Amniotic epithelial cell (primary cell): ENCODE results near the gene TSPAN31.

Experiments used
- DNase-seq: peaks from one replicate; pipeline ENCODE4 v3.0.0-alpha.2; 2010; ENCODE audit warnings: low read depth

The TSPAN31 gene

GRCh38 chr12:57735952-57736740, 8.7 kb upstream of the TSPAN31 start:
- DNase-seq: peak; percentile 35

DNA sequence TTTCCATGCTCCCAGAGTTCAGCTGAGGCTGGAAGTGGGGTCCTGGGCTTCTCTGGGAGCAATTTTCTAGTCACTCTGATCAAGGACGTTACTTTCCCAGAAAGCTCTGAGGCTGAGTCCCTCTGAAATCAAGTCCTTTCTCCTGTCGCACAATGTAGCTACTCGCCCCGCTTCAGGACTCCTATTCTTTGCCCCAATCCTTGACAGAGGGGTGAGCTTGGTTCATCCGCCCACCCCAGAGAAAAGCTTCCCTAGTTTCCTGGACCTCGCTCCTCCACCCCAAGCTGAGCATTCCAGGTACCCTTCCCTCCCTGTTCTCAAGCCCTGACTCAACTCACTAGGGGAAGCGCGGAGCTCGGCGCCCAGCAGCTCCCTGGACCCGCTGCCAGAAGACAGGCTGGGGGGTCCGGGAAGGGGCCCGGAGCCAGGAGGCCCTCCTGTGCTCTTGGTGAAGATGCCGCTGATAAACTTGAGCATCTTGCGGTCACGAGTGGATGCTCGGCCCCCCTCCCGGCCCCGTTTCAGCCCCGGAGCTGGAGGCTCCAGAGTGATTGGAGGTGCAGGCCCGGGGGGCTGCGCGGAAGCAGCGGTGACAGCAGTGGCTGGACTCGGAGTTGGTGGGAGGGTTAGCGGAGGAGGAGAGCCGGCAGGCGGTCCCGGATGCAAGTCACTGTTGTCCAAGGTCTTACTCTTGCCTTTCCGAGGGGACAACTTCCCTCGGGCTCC, 7.9 kb upstream of the TSPAN31 start:
- no peak for DNase-seq

- no peak for DNase-seq
Measured at GRCh38 chr12:57737467-57738460, 7.1 kb upstream of the TSPAN31 start.

DNA sequence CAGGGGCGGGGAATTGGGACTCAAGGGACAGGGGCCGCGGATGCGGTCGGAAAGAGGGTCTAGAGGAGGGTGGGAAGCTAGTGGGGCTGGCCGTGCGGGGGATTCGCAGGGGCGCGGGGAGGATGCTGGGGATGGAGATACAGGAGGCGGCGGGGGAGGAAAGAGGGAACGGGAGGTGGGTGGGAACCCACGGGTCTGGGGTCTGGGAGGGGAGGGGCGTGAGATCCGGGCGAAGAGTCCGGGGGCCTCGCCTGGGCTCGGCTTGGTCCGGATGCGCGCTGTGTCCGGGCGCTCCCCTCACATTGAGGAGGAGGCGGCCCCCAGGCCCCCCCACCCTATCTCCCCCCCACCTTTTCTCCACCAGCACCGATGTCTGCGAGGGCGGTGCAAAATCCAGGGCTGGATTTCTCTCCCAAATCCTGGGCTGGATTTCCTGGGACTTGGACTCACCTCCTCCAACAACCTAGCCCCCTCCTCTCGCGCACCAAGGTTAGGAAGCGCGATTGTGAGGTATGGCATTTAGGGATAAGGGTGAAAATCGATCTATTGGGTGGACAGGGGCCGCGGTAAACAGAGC, 6.1 kb upstream of the TSPAN31 start, which contains the start of gene AGAP2:
Gene AGAP2, minus strand, starts transcription at position 82 of the 577 bp plus-strand sequence. CDS start 496 bp downstream, outside the sequence.
- no peak for DNase-seq

- no peak for DNase-seq
Measured at GRCh38 chr12:57739387-57739786, 5.5 kb upstream of the TSPAN31 start.

- no peak for DNase-seq
Measured at GRCh38 chr12:57739914-57740538, 4.8 kb upstream of the TSPAN31 start.

DNA sequence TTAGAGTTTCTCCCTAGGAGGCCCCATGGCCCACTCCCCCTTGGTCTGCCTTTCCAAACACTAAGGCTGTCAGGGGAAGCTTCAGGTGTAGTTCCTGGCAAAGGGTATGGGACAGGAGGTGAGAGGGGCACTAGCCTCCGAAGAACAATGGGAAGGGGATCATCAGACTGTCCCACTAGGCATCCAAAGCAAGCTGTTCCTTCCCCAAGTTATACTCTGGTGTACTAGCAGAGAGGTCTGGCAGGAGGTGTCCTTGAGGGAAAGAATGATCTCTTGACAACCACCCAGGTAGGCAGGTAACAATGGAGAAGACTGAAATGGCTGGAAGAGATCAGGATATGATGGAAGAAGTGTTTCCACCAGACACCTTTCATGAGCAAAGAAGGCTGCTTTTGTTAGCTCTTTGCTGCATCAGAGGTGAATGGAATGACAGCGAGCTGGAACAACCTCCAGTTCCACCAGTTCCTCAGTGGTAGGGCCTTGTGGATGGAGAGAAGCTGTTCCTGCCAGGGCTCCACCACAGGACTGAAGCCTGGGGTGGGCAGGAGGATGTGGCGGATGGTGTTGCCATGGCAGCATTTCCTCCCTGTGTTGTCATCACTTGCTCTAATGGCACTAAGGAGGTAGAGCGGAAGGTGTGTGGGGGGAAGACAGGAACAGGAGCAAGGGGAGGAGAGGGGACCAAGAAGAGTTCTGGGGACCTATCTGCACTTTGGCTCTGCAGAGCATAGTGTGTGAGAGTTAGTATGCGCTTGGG, 4.0 kb upstream of the TSPAN31 start:
- no peak for DNase-seq

DNA sequence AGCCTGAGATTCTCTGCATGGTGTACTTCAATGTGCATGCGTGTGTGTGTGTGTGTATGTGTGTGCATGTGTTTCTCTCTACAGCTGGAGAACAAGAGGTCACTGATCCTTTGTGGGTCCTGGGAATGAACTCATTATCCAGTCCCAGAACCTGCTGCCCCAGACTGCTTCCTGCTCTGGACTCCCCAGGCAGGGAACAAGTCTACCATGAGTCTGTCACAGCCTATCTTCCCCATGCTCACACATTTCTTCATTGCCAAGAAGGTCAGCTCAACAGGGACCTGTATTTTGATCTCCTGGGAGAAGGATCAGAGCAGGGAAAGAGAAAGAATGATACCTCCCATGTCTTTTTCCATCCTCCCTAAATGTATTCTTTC, 3.4 kb upstream of the TSPAN31 start:
- DNase-seq: no peak

DNA sequence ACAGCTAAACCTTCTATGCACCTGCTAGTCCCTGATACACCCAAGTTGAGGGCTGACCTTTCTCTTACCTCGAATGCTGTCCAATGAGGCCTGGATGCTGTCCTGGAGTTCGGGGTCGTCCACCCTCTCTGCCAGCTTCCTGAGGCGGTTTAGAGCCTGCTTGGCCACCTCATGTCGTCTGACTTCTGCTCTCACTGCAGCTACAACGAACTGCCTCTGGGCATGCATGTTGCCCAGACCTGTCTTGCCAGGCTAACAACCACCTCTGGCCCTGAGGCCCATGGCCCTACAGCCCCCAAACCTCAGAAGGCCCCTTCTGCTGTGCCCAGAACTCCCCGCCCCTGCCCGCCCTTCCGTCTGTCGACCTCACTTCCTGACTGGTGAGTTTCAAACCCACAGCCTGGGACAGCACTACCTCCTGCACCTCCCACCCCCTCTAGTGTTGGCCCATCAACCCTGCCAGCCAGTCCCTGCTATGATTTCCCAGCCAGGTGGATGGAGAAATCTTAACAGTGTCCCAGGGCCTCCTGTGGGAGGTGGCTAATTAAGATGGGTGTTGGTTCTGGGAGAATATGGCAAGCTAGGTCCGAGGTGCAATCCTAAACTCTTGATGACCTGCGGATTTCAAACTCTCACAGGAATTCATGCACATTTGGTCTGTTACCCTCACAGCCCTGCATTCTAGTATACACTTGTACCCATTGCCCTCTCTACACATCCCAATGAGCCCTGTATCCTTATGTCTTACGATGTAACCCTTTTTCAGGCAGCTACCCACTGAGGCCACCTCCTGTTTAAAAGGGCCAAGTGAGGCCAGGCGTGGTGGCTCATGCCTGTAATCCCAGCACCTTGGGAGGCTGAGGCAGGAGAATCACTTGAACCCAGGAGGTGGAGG, 2.7 kb upstream of the TSPAN31 start:
- DNase-seq: no peak

GRCh38 chr12:57743769-57744168, 1.1 kb upstream of the TSPAN31 start:
- no peak for DNase-seq

- DNase-seq: no peak
Measured at GRCh38 chr12:57744194-57744776, 554 bp upstream of the TSPAN31 start.

DNA sequence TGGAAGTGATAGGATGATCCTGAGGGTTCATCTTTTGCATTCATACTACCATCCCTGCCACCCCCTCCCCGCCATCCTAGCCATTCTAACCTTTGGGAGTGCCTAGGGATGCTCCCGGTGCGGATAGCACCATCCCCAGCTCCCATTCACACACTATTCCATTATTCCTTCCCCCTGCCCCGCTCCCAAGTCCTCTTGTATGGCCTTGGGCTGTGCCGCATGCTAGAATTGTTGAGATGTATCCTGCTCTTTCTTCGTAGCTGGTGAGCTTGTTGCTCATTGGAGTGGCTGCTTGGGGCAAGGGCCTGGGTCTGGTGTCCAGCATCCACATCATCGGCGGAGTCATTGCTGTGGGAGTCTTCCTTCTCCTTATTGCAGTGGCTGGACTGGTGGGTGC, 644 bp downstream of the TSPAN31 start:
- peak; percentile 8 for DNase-seq

DNA sequence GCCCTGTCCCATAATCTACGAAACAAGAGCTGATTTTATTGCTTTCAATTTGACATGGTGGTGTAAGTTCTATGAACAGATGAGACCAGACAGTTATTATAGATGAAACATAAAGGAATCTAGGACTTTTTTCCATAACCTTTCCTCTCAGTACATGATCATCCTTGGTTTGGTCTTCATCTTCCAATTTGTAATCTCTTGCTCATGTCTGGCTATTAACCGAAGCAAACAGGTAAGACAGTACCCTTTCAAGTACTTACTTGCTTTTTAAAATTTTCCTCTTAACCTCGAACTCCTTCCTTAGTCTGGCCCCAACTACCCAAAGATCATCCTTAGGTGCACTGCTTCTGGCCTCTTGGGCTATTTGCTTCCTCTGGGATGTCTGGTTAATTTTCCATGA, 1.2 kb downstream of the TSPAN31 start:
- DNase-seq: no peak

- DNase-seq: no peak
Measured at GRCh38 chr12:57749061-57749460, 4.2 kb downstream of the TSPAN31 start.

DNA sequence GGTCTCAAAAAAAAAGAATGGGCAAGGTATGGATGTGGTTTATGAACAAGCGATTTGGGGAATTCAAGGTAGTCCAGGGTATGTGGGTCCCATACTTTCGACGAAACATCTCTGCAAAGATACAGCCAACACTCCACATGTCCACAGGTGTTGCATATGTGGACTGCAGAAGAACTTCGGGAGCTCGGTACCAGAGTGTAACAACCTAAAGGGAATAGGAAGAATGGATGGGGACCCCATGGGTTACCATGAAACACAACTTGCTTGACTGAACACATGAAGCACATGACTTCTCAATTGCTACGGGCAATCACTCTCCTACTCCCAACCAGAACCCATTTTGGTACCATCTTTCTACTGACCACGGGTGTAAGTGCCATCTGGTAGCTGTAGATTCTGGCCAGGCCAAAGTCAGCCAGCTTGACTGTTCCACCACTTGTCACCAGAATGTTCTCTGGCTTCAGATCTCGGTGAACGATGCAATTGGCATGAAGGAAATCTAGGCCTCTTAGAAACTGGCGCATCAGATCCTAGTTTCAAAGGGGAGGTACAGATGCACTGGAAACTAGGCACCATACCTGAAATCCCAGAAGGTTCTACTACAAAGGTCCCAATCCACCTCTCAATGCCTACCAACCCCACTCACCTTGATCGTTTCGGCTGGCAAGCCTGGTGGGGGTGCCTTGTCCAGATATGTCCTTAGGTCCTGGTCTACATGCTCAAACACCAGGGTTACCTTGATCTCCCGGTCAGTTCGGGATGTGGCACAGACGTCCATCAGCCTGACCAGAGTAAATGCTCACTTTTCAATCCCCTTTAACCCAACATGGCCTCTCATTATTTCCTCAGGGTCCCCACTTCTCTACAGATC, 6.0 kb downstream of the TSPAN31 start:
- no peak for DNase-seq

DNA sequence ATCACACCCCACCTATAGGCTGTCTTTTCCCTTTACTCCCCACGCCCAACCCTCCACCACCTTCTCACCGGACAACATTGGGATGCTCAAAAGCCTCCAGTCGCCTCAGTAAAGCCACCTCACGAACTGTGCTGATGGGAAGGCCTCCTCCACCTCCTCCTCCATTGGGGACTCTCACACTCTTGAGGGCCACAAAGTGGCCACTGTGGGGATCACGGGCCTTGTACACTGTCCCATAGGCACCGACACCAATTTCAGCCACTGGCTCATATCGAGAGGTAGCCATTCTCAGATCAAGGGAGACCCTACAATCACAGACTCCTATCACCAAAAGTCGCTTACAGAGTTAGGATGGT, 6.6 kb downstream of the TSPAN31 start:
- DNase-seq: no peak

DNA sequence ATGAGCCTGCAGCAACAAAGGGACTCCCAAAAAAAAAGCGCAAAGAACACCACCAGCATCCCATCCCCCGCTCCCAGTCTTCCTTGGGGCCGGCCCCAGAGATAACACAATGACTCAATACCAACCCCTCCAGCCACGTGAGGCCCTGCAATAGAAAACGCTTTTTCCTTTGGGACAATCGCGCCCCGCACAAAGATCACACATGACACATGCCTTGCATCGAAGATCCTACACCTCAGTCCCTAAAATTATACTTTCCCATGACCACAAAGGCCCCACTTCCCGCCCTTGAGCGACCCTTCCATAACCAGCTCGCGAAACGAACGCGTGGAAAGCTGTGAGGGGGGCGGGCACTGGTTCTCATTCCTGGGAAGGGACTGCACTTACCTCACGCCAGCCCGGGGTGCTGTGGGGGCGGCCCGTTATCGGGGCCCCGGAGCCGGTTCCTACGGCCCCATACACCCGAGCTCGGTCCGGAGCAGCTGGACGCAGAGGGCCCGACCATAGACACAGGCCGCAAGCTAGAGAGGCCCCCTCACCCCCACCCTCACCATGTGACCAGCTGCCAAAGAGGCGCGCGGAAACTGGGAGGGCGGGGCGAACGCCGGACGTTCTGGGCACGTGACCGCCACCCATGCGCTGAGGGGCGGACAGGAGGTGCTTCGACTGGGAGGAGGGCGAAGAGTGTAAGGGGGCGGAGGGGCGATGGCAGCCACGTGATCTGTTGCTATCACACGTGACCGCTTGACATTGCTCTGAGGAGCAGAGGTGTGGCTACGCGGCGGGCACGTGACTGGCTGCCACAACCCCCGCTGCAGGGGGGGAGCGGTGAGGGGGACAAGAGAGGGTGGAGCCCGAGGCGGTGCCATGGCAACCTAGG, 7.2 kb downstream of the TSPAN31 start, which contains the start of gene CDK4:
Gene CDK4, minus strand, starts transcription at position 523 of the 880 bp plus-strand sequence. CDS start 593 bp downstream, outside the sequence.
- peak; percentile 100 for DNase-seq
